ENCODE results near the gene DGKH.
"Not testable (repeated sequence)": the region's sequence is repeated elsewhere in the genome, so short reads cannot be mapped to it uniquely, and the experiment has no call there.

The DGKH gene

DNA sequence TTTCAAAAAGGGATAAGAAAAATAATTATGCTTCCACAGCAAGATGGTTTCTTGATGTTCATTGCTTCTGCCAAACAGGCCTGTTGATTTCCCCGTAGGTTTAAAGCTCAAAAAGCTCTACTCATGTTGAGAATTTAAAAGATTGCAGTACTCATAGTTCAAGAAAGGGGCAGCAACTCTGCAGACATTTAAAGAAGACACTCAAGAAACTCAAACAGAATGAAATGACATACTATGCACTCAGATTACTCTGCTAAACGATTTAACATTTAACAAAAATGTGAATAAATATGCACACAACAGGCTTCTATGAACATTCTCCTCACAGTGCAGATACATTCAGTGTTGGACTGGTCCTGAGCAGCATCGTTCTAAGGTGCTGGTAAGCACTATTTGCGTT is 22.7 kb downstream of the DGKH start:
- not testable (repeated sequence) for H3K36me3 ChIP-seq (ENCODE audit: insufficient read depth, low read length); H3K9me2 ChIP-seq (replicated peaks; ENCODE audit: low read depth, low read length); H3K79me2 ChIP-seq (ENCODE audit: insufficient read depth, low read length); H3K9ac ChIP-seq (ENCODE audit: low read depth, low read length, poor library complexity, severe bottlenecking); H3K9me3 ChIP-seq (ENCODE audit: insufficient read depth, low read depth, low read length); H3K27me3 ChIP-seq (ENCODE audit: insufficient read depth, low read length, poor library complexity, severe bottlenecking); H2AFZ ChIP-seq (ENCODE audit: low read length)
- TF ChIP-seq, protein P1, sequence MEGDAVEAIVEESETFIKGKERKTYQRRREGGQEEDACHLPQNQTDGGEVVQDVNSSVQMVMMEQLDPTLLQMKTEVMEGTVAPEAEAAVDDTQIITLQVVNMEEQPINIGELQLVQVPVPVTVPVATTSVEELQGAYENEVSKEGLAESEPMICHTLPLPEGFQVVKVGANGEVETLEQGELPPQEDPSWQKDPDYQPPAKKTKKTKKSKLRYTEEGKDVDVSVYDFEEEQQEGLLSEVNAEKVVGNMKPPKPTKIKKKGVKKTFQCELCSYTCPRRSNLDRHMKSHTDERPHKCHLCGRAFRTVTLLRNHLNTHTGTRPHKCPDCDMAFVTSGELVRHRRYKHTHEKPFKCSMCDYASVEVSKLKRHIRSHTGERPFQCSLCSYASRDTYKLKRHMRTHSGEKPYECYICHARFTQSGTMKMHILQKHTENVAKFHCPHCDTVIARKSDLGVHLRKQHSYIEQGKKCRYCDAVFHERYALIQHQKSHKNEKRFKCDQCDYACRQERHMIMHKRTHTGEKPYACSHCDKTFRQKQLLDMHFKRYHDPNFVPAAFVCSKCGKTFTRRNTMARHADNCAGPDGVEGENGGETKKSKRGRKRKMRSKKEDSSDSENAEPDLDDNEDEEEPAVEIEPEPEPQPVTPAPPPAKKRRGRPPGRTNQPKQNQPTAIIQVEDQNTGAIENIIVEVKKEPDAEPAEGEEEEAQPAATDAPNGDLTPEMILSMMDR (conservative IDR thresholded peaks at IDR 0.05; ENCODE audit: low read length), result peak; percentile 53
- Histone ChIP-seq H3F3A (ENCODE audit: low read depth) (peaks cover 13% of the 10 kb centered on the region), H3K4me1 (ENCODE audit: insufficient read depth, low read length, poor library complexity, severe bottlenecking) (peaks cover 26% of the 10 kb centered on the region), H3K4me3 (ENCODE audit: low read length, poor library complexity, severe bottlenecking) (peak overlapping the region; percentile 62), H4K20me1 (ENCODE audit: insufficient read depth, low read length, poor library complexity, severe bottlenecking) (peaks cover 23% of the 10 kb centered on the region), H3K4me2 (ENCODE audit: low read depth, low read length, poor library complexity, severe bottlenecking) (peak overlapping the region; percentile 80)

DNA sequence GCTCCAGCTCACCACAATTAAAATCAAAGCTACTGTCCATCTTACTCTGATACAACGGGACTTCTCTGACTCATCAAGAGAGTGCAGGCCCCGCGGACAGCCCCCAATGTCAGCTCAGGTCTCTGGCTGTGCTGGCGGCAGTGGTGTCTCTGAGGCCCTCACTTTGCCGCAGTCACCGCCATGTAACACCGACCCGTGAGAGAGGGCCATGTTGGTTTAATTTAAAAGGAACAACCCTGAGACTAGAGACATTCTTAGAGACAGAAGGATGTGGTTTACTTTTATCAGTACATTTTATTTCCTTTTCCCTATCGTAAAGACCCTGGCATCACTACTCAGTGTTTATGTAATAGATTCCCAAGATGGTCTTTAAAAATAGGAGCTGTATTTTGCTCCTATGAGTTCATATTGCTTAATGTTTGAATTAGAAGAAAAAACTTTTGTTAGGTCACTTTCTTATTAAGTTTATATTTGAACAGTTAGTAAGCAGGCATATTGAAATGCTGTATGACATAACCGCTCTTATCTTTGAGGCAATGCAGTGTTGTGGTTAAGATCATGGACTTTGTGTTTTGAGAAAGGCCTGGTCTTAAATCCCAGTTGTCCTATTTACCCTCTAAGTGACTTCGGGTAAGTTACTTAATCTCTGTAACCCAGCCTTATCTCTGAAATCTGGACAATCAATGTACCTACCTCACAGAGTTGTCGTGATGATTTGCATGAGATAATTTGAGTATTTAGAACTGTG is 23.4 kb downstream of the DGKH start:
- Histone ChIP-seq H3F3A (ENCODE audit: low read depth) (peaks cover 13% of the 10 kb centered on the region), H3K4me1 (ENCODE audit: insufficient read depth, low read length, poor library complexity, severe bottlenecking) (peaks cover 26% of the 10 kb centered on the region), H3K4me2 (ENCODE audit: low read depth, low read length, poor library complexity, severe bottlenecking) (peak overlapping the region; percentile 80), H3K79me2 (ENCODE audit: insufficient read depth, low read length) (no peaks in the 10 kb centered on the region), H3K9me2 (replicated peaks; ENCODE audit: low read depth, low read length) (no peaks in the 10 kb centered on the region), H3K4me3 (ENCODE audit: low read length, poor library complexity, severe bottlenecking) (peak overlapping the region; percentile 62), H3K9ac (ENCODE audit: low read depth, low read length, poor library complexity, severe bottlenecking) (no peak overlapping the region), H3K36me3 (ENCODE audit: insufficient read depth, low read length) (0 out of 2 replicates have a peak, but pooled peaks cover 3% of the 10 kb centered on the region), H4K20me1 (ENCODE audit: insufficient read depth, low read length, poor library complexity, severe bottlenecking) (peaks cover 23% of the 10 kb centered on the region), H2AFZ (ENCODE audit: low read length) (no peak overlapping the region), H3K9me3 (ENCODE audit: insufficient read depth, low read depth, low read length) (no peaks in the 10 kb centered on the region), H3K27me3 (ENCODE audit: insufficient read depth, low read length, poor library complexity, severe bottlenecking) (no peaks in the 10 kb centered on the region)
- peak; percentile 86 for TF ChIP-seq EZH2phosphoT487 (IDR thresholded peaks at IDR 0.05; ENCODE audit: borderline replicate concordance)
- TF ChIP-seq, protein P1 (conservative IDR thresholded peaks at IDR 0.05; ENCODE audit: low read length), result no peak

DNA sequence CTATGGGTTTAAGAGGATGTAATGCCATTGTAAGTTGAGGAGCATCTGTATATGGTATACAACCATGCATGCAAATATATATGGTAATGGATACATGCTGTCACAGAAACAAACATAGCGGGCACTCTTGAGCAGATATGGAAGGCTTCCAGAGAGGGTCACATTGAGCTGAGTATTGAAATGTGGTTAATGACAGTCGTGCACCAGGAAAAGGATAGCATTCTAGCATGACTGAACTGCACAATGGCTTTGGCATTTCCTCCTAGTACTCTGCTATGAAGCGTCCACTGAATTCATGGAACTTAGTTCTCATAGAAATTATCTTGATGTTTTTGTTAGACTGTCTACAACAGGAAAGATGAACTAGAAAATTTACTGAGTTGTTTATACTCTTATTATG is 25.2 kb downstream of the DGKH start:
- no peak overlapping the region for H3K4me3 ChIP-seq (ENCODE audit: low read length, poor library complexity, severe bottlenecking)
- peaks cover 26% of the 10 kb centered on the region for H3K4me1 ChIP-seq (ENCODE audit: insufficient read depth, low read length, poor library complexity, severe bottlenecking)
- no peaks in the 10 kb centered on the region for H3K9me2 ChIP-seq (replicated peaks; ENCODE audit: low read depth, low read length)
- H4K20me1 ChIP-seq (ENCODE audit: insufficient read depth, low read length, poor library complexity, severe bottlenecking), result peaks cover 28% of the 10 kb centered on the region
- H3K4me2 ChIP-seq (ENCODE audit: low read depth, low read length, poor library complexity, severe bottlenecking), result no peak overlapping the region
- H3K9ac ChIP-seq (ENCODE audit: low read depth, low read length, poor library complexity, severe bottlenecking), result no peak overlapping the region
- no peaks in the 10 kb centered on the region for H3K9me3 ChIP-seq (ENCODE audit: insufficient read depth, low read depth, low read length)
- TF ChIP-seq, protein P1 (conservative IDR thresholded peaks at IDR 0.05; ENCODE audit: low read length), result no peak
- no peak for TF ChIP-seq EZH2phosphoT487 (IDR thresholded peaks at IDR 0.05; ENCODE audit: borderline replicate concordance)
- H3K79me2 ChIP-seq (ENCODE audit: insufficient read depth, low read length), result no peaks in the 10 kb centered on the region
- H3K36me3 ChIP-seq (ENCODE audit: insufficient read depth, low read length), result no peaks in the 10 kb centered on the region
- no peak overlapping the region for H2AFZ ChIP-seq (ENCODE audit: low read length)
- peaks cover 13% of the 10 kb centered on the region for H3F3A ChIP-seq (ENCODE audit: low read depth)
- no peaks in the 10 kb centered on the region for H3K27me3 ChIP-seq (ENCODE audit: insufficient read depth, low read length, poor library complexity, severe bottlenecking)
